ENCODE data around the gene THTPA. TPM values are rescaled to one million over a fixed set of nuclear protein-coding genes. Genes with fewer than 3 reads are reported as not detected.
A peak's percentile ranks its signal among the peaks of the same experiment; 100 is the strongest.
"Not testable (repeated sequence)": the region's sequence is repeated elsewhere in the genome, so short reads cannot be mapped to it uniquely, and the experiment has no call there.

THTPA gene
- total RNA-seq, 1 experiment from 2014 or later = 12.3 TPM

GRCh38 chr14:23588884-23589598 lies 33.0 kb downstream of the THTPA start:
- ChIA-PET CTCF (interaction anchor here (0.5 to 1.3 kb wide), 8 partner anchors 10 to 341 kb away, joined by 3 to 9 read pairs (median 4); partner anchors contain the start of gene JPH4), POLR2A (ENCODE audit: low non-redundant PET) (no interaction called here)
- BruUV-seq (replicated peaks) = no TSS peak
- H3K9me3 ChIP-seq (ENCODE audit: low read depth, low read length, poor library complexity, severe bottlenecking) = no peaks in the 10 kb centered on the region
- H3K27ac ChIP-seq (ENCODE audit: low read depth, low read length, poor library complexity, severe bottlenecking) = no peak overlapping the region
- intact Hi-C loops (cut with micrococcal nuclease; ENCODE audit: unreplicated experiment) = loop anchor here (2.0 kb wide), 1 partner anchor 322 kb away; no protein-coding TSS in a partner anchor
- DNase-seq (ENCODE audit: low spot score) = peak; percentile 89
- no peak overlapping the region for H3K4me3 ChIP-seq (ENCODE audit: low read depth, low read length, poor library complexity, severe bottlenecking)
- no peaks in the 10 kb centered on the region for H3K36me3 ChIP-seq (ENCODE audit: insufficient read depth, low read length, poor library complexity, severe bottlenecking)
- TF ChIP-seq EZH2 (IDR thresholded peaks at IDR 0.05; ENCODE audit: borderline replicate concordance, low read depth, low read length, poor library complexity, severe bottlenecking) (no peak), CTCF (conservative IDR thresholded peaks at IDR 0.05; ENCODE audit: low read depth, low read length) (peak; percentile 79)
- no peaks in the 10 kb centered on the region for H3K27me3 ChIP-seq (replicated peaks; ENCODE audit: insufficient read depth, low read depth, low read length, poor library complexity)
- H3K4me1 ChIP-seq (ENCODE audit: insufficient read depth, low read length, poor library complexity, severe bottlenecking) = peaks cover 7% of the 10 kb centered on the region

DNA sequence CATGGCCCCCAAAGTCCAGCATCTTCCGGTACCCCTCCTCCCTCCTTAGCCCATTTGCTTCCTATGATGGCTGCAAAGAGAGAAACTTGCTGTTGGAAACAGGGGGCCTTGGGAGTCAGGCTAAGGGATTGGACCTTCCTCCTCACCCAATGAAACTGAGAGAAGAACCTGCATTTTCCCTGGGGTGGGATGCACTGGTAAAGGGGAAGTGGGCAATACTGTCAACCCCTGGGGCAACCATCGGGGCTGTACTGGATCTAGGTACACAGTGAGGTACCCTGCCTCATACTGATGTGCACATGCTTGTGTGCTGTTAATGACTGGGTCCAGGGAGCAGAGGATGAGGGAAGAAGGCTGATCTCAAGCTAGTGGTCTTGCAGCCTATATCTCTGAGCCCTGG lies 33.5 kb downstream of the THTPA start:
- no TSS peak for BruUV-seq (replicated peaks)
- Histone ChIP-seq H3K36me3 (ENCODE audit: insufficient read depth, low read length, poor library complexity, severe bottlenecking) (no peaks in the 10 kb centered on the region), H3K9me3 (ENCODE audit: low read depth, low read length, poor library complexity, severe bottlenecking) (no peaks in the 10 kb centered on the region), H3K27me3 (replicated peaks; ENCODE audit: insufficient read depth, low read depth, low read length, poor library complexity) (no peaks in the 10 kb centered on the region), H3K4me3 (ENCODE audit: low read depth, low read length, poor library complexity, severe bottlenecking) (no peak overlapping the region), H3K27ac (ENCODE audit: low read depth, low read length, poor library complexity, severe bottlenecking) (no peak overlapping the region), H3K4me1 (ENCODE audit: insufficient read depth, low read length, poor library complexity, severe bottlenecking) (peaks cover 7% of the 10 kb centered on the region)
- POLR2A ChIA-PET (ENCODE audit: low non-redundant PET) = no interaction called here
- no peak for TF ChIP-seq CTCF (conservative IDR thresholded peaks at IDR 0.05; ENCODE audit: low read depth, low read length)
- TF ChIP-seq EZH2 (IDR thresholded peaks at IDR 0.05; ENCODE audit: borderline replicate concordance, low read depth, low read length, poor library complexity, severe bottlenecking) = no peak
- no peak for DNase-seq (ENCODE audit: low spot score)
- intact Hi-C loops (cut with micrococcal nuclease; ENCODE audit: unreplicated experiment) = loop anchor here (2.0 kb wide), 1 partner anchor 321 kb away; no protein-coding TSS in a partner anchor
- CTCF ChIA-PET = interaction anchor here (0.5 to 1.3 kb wide), 6 partner anchors 42 to 341 kb away, joined by 3 to 9 read pairs (median 4); no protein-coding TSS in a partner anchor

GRCh38 chr14:23590198-23590597 lies 34.1 kb downstream of the THTPA start:
- intact Hi-C loops (cut with micrococcal nuclease; ENCODE audit: unreplicated experiment) = no loop called here
- POLR2A ChIA-PET (ENCODE audit: low non-redundant PET) = no interaction called here
- TF ChIP-seq EZH2 (IDR thresholded peaks at IDR 0.05; ENCODE audit: borderline replicate concordance, low read depth, low read length, poor library complexity, severe bottlenecking) (no peak), CTCF (conservative IDR thresholded peaks at IDR 0.05; ENCODE audit: low read depth, low read length) (no peak)
- H3K36me3 ChIP-seq (ENCODE audit: insufficient read depth, low read length, poor library complexity, severe bottlenecking) = no peaks in the 10 kb centered on the region
- H3K4me1 ChIP-seq (ENCODE audit: insufficient read depth, low read length, poor library complexity, severe bottlenecking) = peaks cover 7% of the 10 kb centered on the region
- no peak overlapping the region for H3K4me3 ChIP-seq (ENCODE audit: low read depth, low read length, poor library complexity, severe bottlenecking)
- H3K27me3 ChIP-seq (replicated peaks; ENCODE audit: insufficient read depth, low read depth, low read length, poor library complexity) = no peaks in the 10 kb centered on the region
- no peak for DNase-seq (ENCODE audit: low spot score)
- H3K9me3 ChIP-seq (ENCODE audit: low read depth, low read length, poor library complexity, severe bottlenecking) = no peaks in the 10 kb centered on the region
- CTCF ChIA-PET = no interaction called here
- no peak overlapping the region for H3K27ac ChIP-seq (ENCODE audit: low read depth, low read length, poor library complexity, severe bottlenecking)
- BruUV-seq (replicated peaks) = no TSS peak

DNA sequence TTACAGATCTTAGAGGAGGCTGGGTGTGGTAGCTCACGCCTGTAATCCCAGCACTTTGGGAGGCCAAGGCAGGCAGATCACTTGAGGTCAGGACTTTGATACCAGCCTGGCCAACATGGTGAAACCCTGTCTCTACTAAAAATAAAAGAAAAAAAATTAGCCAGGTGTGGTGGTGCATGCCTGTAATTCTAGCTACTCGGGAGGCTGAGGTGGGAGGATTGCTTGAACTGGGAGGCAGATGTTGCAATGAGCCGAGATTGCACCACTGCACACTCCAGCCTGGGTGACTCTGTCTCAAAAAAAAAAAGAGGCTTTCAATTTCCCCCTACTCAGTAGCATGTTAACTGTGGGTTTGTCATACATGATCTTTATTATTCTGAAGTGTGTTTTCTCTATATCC lies 38.1 kb downstream of the THTPA start:
- CTCF ChIA-PET = interaction anchor here (0.7 kb wide), 1 partner anchor 39 kb away, joined by 7 read pairs; no protein-coding TSS in a partner anchor
- H3K4me3 ChIP-seq (ENCODE audit: low read depth, low read length, poor library complexity, severe bottlenecking); intact Hi-C loops (cut with micrococcal nuclease; ENCODE audit: unreplicated experiment); H3K27ac ChIP-seq (ENCODE audit: low read depth, low read length, poor library complexity, severe bottlenecking); POLR2A ChIA-PET (ENCODE audit: low non-redundant PET); H3K9me3 ChIP-seq (ENCODE audit: low read depth, low read length, poor library complexity, severe bottlenecking); BruUV-seq (replicated peaks); DNase-seq (ENCODE audit: low spot score); H3K27me3 ChIP-seq (replicated peaks; ENCODE audit: insufficient read depth, low read depth, low read length, poor library complexity); H3K36me3 ChIP-seq (ENCODE audit: insufficient read depth, low read length, poor library complexity, severe bottlenecking); H3K4me1 ChIP-seq (ENCODE audit: insufficient read depth, low read length, poor library complexity, severe bottlenecking): not testable (repeated sequence)
